Ovary (tissue), 9 donors: ENCODE data around the gene NETO1. TPM values are rescaled to one million over a fixed set of nuclear protein-coding genes. Genes with fewer than 3 reads are reported as not detected.

ENCODE experiments used
- DNase-seq, 5 donors: peaks; one replicate each; pipeline ENCODE4 v3.0.0-alpha.2; 2019 to 2020
- H3K27ac ChIP-seq, 2 donors: fragments of 200-600 bp; one replicate each; pipeline versions ENCODE4 v1.5.1 to v1.8.0; 2019 to 2022
- H3K27me3 ChIP-seq: fragments of 200-600 bp; one replicate; pipeline ENCODE4 v1.8.0; 2022
- H3K36me3 ChIP-seq: fragments of 200-600 bp; sonication (generic); one replicate; pipeline ENCODE4 v1.5.1; 2019
- H3K4me1 ChIP-seq: one replicate; pipeline ENCODE4 v1.8.1; 2013; ENCODE audit warnings: mild to moderate bottlenecking, moderate library complexity; ENCODE audit not compliant: insufficient read depth
- H3K4me3 ChIP-seq: fragments of 200-600 bp; sonication (generic); one replicate; pipeline ENCODE4 v1.5.1; 2017
- H3K9me3 ChIP-seq, 2 donors: fragments of 200-600 bp in 1 of 2; sonication (generic) in 1 of 2; one replicate each; pipeline versions ENCODE4 v1.5.1 to v1.8.1; 2013 to 2019; ENCODE audit warnings: mild to moderate bottlenecking in 1 of 2, moderate library complexity in 1 of 2
- EP300 ChIP-seq: sonication (generic); formaldehyde crosslinking; IDR thresholded peaks from one replicate; pipeline ENCODE4 v1.6.1; 2017; ENCODE audit warnings: antibody characterized with exemption
- POLR2A ChIP-seq: fragments of 450-650 bp; IDR thresholded peaks from one replicate; pipeline ENCODE4 v1.6.1; 2017; ENCODE audit warnings: antibody characterized with exemption, mild to moderate bottlenecking, moderate library complexity
- WGBS, 3 donors: extraction: QIAGEN DNeasy Blood & Tissue Kit in 1 of 3; methylation state at CpG; one replicate each; pipeline versions ENCODE4 v1.1.5 to v1.1.7; 2013 to 2017; 5-methylcytosine and 5-hydroxymethylcytosine counted together
- intact Hi-C, 4 donors: fragments of 100-400 bp; cut with DNase I; formaldehyde crosslinking; loops; one replicate each; pipeline versions ENCODE4 v1.11.0 to v1.15.1; 2022 to 2023
- polyA plus RNA-seq, 2 donors: library from polyadenylated mRNA; stranded (reverse); fragments of 200-250 nt in 1 of 2; fragments of 350-450 nt in 1 of 2; fragmentation: Illumina TruSeq in 1 of 2; extraction: RNeasy Lipid Tissue Mini Kit (QIAGEN cat#74804) in 1 of 2; gene quantifications; one replicate each; pipeline ENCODE4 v1.2.3, GENCODE V29; 2013 to 2014
- total RNA-seq, 7 donors: library from RNA; depleted of rRNA in 2 of 7; stranded (reverse); fragments of >200 nt in 2 of 7; fragmentation: NEBNext Ultra II Directional in 3 of 7; extraction: Animal tissue kit (Norgen Biotek cat#: 25700) in 3 of 7; gene quantifications; one replicate each; pipeline versions ENCODE4 v1.1.0 to v1.2.4, GENCODE V29; 2016 to 2023
- TF ChIP-seq, protein P1 (sequence below), 3 donors: fragments of 450-650 bp in 2 of 3; fragments of 200-600 bp in 1 of 3; IDR thresholded peaks; one replicate each; pipeline versions ENCODE4 v1.5.1 to v1.8.0; 2016 to 2022; ENCODE audit warnings: antibody characterized with exemption in 3 of 3, mild to moderate bottlenecking in 1 of 3
- donor health status: DM: no; HTN: no; CAD: no; lungs with moderate emphysema.
- donor health status: DM: no; HTN: no; CAD: no.
- donor health status: Bipolar disorder and iron deficiency.
- donor health status: DM: yes; HTN: yes; CAD: no.
- donor health status: DM: no; HTN: no; CAD: no.
- donor health status: DM: yes; HTN: yes; CAD: no.

NETO1 gene
- total and polyA plus RNA-seq, 9 donors: 2.0 TPM; not detected in 8

DNA sequence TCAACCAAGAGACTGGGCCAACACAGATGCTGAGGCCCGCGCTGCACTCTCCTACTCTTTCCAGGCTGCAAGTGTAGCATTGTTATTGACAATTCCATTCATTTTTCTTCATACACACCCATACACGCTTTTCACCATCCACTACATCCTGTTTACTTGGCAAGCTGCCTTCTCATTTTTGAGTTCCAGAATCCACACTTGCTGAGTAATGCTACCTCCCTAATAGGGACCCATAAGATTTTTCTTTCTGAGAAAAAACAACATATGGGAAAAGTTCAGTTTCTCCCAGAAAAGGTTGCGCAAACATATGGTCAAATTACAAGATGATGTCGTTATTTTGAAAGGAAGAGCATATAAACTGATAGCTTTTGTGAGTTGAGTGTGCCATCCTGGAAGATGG, 3.3 kb upstream of the NETO1 start:
- TF ChIP-seq EP300 (no peak), POLR2A (no peak)
- TF ChIP-seq, protein P1, sequence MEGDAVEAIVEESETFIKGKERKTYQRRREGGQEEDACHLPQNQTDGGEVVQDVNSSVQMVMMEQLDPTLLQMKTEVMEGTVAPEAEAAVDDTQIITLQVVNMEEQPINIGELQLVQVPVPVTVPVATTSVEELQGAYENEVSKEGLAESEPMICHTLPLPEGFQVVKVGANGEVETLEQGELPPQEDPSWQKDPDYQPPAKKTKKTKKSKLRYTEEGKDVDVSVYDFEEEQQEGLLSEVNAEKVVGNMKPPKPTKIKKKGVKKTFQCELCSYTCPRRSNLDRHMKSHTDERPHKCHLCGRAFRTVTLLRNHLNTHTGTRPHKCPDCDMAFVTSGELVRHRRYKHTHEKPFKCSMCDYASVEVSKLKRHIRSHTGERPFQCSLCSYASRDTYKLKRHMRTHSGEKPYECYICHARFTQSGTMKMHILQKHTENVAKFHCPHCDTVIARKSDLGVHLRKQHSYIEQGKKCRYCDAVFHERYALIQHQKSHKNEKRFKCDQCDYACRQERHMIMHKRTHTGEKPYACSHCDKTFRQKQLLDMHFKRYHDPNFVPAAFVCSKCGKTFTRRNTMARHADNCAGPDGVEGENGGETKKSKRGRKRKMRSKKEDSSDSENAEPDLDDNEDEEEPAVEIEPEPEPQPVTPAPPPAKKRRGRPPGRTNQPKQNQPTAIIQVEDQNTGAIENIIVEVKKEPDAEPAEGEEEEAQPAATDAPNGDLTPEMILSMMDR (IDR thresholded peaks at IDR 0.05): no peak
- intact Hi-C loops: loop anchor here in 1 of 4 donors (2.0 kb wide), 1 partner anchor 54 kb away; no protein-coding TSS in a partner anchor
- Histone ChIP-seq H3K36me3 (no peaks in the 10 kb centered on the region), H3K27ac (no peak overlapping the region), H3K9me3 (no peaks in the 10 kb centered on the region), H3K4me1 (peaks cover 3% of the 10 kb centered on the region), H3K27me3 (no peaks in the 10 kb centered on the region), H3K4me3 (no peak overlapping the region)
- WGBS, 3 donors: 44 to 59% (median 44%) methylated on average over 5 of the region's 5 CpGs
- no peak for DNase-seq

DNA sequence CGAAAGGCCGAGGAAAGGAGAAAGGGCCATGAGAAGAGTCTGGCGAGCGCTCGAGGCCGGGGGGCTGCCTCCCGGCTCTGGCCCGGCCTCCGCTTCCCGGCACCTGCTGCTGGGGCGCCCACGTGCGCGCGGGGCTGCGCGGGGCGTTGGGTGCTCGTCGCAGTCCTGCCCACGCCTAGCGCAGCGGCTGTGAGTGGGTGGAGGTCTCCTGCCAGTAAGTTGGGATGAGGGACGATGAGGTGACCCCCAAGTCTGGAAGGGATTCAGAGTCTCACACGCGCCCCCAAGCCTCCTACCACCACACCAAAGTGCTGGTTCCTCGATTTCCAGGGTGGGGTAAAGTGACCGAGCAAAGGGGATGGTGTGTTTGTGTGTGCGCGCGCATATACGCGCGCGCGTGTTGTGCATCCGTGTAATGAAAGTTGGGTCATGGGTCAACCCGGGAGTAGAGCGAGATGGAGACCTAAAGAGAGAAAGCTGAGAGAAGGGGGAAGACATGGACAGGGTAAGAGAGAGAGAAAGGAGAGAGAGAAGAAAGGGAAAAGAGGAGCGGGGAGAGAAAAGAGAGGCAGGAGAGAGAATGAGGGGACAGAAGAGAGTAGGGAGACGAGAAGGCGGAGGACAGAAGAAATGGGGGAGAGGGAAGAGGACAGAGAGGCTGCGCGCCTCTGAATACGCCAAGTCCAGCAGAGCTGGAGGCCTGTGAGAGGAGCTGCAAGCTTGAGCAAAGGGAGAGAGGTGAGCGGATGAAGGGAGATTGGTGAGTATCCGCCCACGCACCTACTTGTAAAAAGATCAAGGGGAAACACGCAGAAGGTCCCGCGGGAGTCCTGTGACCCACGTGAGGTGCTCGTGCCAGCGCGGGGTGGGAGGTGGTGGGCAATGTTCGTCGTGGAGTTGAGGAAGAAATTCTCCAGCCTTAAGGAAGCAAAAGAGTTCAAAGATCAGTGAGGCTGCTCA, 1.7 kb upstream of the NETO1 start:
- TF ChIP-seq EP300 (no peak), POLR2A (no peak)
- TF ChIP-seq, protein P1 (IDR thresholded peaks at IDR 0.05): no peak
- H3K4me1 ChIP-seq: peaks cover 3% of the 10 kb centered on the region
- WGBS, 3 donors: 3 to 4% (median 3%) methylated on average over 57 of the region's 57 CpGs
- H3K9me3 ChIP-seq: no peaks in the 10 kb centered on the region
- no peaks in the 10 kb centered on the region for H3K36me3 ChIP-seq
- no peak overlapping the region for H3K4me3 ChIP-seq
- H3K27me3 ChIP-seq: no peaks in the 10 kb centered on the region
- H3K27ac ChIP-seq: no peak overlapping the region
- intact Hi-C loops: loop anchor here in 1 of 4 donors (2.0 kb wide), 1 partner anchor 53 kb away; no protein-coding TSS in a partner anchor
- DNase-seq: no peak

DNA sequence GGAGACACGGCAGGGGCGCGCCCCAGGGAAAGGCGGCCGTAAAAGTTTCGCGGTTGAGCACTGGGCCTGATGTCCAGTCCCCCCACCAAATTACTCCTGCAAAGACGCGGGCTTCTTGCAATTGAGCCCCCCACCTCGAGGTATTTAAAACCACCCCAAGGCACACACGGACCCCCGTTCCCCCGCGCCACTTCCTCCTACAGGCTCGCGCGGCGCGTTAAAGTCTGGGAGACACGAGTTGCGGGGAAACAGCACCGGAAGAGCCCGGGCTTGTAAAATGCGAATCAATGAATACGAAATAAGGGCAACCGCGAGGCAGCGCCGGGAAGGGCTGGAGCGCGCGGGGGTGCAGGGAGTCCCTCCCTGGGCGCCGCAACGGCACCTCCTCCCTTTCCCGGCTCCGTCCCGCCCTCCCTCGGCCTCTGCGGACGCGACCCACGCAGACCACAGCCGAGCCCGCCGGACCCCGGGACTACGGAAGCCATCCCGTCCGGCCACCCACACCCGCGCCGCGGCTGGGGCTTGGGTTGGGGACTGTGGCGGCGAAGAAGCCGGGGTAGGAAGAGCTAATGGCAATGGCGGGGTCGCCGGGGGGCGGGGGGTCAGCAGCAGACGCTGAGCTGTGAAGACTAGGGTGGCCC, 918 bp upstream of the NETO1 start:
- WGBS, 3 donors: 0 to 2% (median 1%) methylated on average over 58 to 62 of the region's 62 CpGs
- Histone ChIP-seq H3K36me3 (no peaks in the 10 kb centered on the region), H3K27ac (no peak overlapping the region), H3K9me3 (no peaks in the 10 kb centered on the region), H3K27me3 (no peaks in the 10 kb centered on the region), H3K4me3 (no peak overlapping the region), H3K4me1 (peaks cover 3% of the 10 kb centered on the region)
- no peak for DNase-seq
- intact Hi-C loops: no loop called here
- TF ChIP-seq, protein P1 (IDR thresholded peaks at IDR 0.05): no peak
- TF ChIP-seq EP300 (no peak), POLR2A (no peak)

DNA sequence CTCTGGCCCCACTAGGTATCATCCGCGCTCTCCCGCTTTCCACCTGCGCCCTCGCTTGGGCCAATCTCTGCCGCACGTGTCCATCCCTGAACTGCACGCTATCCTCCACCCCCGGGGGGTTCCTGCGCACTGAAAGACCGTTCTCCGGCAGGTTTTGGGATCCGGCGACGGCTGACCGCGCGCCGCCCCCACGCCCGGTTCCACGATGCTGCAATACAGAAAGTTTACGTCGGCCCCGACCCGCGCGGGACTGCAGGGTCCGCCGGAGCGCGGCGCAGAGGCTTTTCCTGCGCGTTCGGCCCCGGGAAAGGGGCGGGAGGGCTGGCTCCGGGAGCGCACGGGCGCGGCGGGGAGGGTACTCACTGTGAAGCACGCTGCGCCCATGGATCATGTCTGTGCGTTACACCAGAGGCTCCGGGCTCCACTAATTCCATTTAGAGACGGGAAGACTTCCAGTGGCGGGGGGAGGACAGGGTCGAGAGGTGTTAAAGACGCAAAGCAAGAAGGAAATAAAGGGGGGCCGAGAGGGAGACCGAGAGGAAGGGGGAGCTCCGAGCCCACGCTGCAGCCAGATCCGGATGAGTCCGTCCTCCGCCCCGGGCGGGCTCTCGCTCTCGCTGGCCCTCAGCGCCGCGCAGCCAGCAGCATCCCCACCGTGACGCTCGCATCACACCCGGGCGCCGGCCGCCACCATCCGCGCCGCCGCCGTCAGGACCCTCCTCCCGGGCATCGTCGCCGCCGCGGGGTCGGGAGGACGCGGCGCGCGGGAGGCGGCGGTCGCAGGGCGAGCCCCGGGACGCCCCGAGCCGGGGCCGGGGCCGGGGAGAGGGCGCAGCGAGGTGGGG, 664 bp downstream of the NETO1 start:
- WGBS, 3 donors: 1% methylated on average over 73 to 102 of the region's 102 CpGs
- intact Hi-C loops: no loop called here
- no peak for DNase-seq
- H3K36me3 ChIP-seq: no peaks in the 10 kb centered on the region
- TF ChIP-seq POLR2A: no peak
- TF ChIP-seq, protein P1 (IDR thresholded peaks at IDR 0.05): no peak
- no peak for TF ChIP-seq EP300
- no peaks in the 10 kb centered on the region for H3K27me3 ChIP-seq
- no peaks in the 10 kb centered on the region for H3K9me3 ChIP-seq
- H3K4me1 ChIP-seq: peaks cover 3% of the 10 kb centered on the region
- H3K27ac ChIP-seq: no peak overlapping the region
- no peak overlapping the region for H3K4me3 ChIP-seq
